ENCODE measurements around the gene GNAI2.

DNA sequence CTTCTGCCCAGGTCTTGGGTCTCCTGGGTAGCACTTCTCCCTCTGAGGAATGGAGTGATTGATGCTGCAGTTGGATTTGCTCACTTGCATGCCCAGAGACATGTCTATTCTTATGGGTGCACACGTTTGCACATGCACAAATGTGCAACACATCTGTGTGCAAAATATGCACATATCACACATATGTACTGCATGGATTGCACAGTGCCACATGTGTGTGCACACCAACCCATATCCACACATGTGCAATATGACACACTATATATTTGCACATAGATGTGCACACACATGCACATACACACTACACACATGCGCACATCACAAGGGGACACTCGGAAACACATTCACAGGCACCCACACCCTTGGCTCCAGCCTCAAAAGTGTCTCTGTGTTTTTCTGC is 32.3 kb downstream of the GNAI2 start:
- TF ChIP-seq, protein P1, sequence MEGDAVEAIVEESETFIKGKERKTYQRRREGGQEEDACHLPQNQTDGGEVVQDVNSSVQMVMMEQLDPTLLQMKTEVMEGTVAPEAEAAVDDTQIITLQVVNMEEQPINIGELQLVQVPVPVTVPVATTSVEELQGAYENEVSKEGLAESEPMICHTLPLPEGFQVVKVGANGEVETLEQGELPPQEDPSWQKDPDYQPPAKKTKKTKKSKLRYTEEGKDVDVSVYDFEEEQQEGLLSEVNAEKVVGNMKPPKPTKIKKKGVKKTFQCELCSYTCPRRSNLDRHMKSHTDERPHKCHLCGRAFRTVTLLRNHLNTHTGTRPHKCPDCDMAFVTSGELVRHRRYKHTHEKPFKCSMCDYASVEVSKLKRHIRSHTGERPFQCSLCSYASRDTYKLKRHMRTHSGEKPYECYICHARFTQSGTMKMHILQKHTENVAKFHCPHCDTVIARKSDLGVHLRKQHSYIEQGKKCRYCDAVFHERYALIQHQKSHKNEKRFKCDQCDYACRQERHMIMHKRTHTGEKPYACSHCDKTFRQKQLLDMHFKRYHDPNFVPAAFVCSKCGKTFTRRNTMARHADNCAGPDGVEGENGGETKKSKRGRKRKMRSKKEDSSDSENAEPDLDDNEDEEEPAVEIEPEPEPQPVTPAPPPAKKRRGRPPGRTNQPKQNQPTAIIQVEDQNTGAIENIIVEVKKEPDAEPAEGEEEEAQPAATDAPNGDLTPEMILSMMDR (IDR thresholded peaks at IDR 0.05), result no peak
- TF ChIP-seq NRF1 (IDR thresholded peaks at IDR 0.05; ENCODE audit: low read depth, low read length) (no peak), YY1 (IDR thresholded peaks at IDR 0.05; ENCODE audit: low read depth) (no peak), MEF2A (IDR thresholded peaks at IDR 0.05; ENCODE audit: borderline replicate concordance, low read depth) (no peak), EP300 (IDR thresholded peaks at IDR 0.05; ENCODE audit: borderline replicate concordance in 1 of 2, low read depth in 1 of 2, low read length in 1 of 2) (no peak), RFX5 (IDR thresholded peaks at IDR 0.05; ENCODE audit: low read length) (no peak), POLR2AphosphoS5 (IDR thresholded peaks at IDR 0.05; ENCODE audit: low read depth, low read length) (no peak), CHD2 (IDR thresholded peaks at IDR 0.05; ENCODE audit: low read length, partially characterized antibody) (no peak)
- TF ChIP-seq, protein P2, sequence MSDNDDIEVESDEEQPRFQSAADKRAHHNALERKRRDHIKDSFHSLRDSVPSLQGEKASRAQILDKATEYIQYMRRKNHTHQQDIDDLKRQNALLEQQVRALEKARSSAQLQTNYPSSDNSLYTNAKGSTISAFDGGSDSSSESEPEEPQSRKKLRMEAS (IDR thresholded peaks at IDR 0.05; ENCODE audit: low read depth), result no peak
- TF ChIP-seq, protein P3, sequence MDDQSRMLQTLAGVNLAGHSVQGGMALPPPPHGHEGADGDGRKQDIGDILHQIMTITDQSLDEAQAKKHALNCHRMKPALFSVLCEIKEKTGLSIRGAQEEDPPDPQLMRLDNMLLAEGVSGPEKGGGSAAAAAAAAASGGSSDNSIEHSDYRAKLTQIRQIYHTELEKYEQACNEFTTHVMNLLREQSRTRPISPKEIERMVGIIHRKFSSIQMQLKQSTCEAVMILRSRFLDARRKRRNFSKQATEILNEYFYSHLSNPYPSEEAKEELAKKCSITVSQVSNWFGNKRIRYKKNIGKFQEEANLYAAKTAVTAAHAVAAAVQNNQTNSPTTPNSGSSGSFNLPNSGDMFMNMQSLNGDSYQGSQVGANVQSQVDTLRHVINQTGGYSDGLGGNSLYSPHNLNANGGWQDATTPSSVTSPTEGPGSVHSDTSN (IDR thresholded peaks at IDR 0.05), result no peak
